ENCODE data around the gene NHLH1. TPM values are rescaled to one million over a fixed set of nuclear protein-coding genes. Genes with fewer than 3 reads are reported as not detected.

The NHLH1 gene
- total RNA-seq, 2 experiments from 2014 or later: 0.07 TPM; not detected in 1

- Mint-ChIP-seq H3K4me1 (ENCODE audit: low read depth) (peaks cover 5% of the 10 kb centered on the region), H3K9me3 (no peaks in the 10 kb centered on the region), H3K27me3 (ENCODE audit: low read depth) (no peaks in the 10 kb centered on the region), H3K27ac (no peak overlapping the region), H3K36me3 (ENCODE audit: low read depth) (peaks cover 17% of the 10 kb centered on the region), H3K4me3 (no peak overlapping the region)
- no peak for DNase-seq
- intact Hi-C loops (cut with micrococcal nuclease): no loop called here
- CTCF ChIA-PET: no interaction called here
Measured at GRCh38 chr1:160361199-160361598, 5.7 kb upstream of the NHLH1 start.

- peaks cover 5% of the 10 kb centered on the region for H3K4me1 Mint-ChIP-seq (ENCODE audit: low read depth)
- CTCF ChIA-PET: interaction anchor here (1.0 to 3.4 kb wide), 2 partner anchors 8 to 11 kb away, joined by 3 to 11 read pairs; no protein-coding TSS in a partner anchor
- H3K9me3 Mint-ChIP-seq: no peaks in the 10 kb centered on the region
- peaks cover 12% of the 10 kb centered on the region for H3K36me3 Mint-ChIP-seq (ENCODE audit: low read depth)
- DNase-seq: no peak
- peak overlapping the region; percentile 27 for H3K27ac Mint-ChIP-seq
- H3K4me3 Mint-ChIP-seq: no peak overlapping the region
- intact Hi-C loops (cut with micrococcal nuclease): no loop called here
- H3K27me3 Mint-ChIP-seq (ENCODE audit: low read depth): no peaks in the 10 kb centered on the region
Measured at GRCh38 chr1:160361814-160362167, 5.1 kb upstream of the NHLH1 start.

- Mint-ChIP-seq H3K4me1 (ENCODE audit: low read depth) (peaks cover 5% of the 10 kb centered on the region), H3K9me3 (no peaks in the 10 kb centered on the region), H3K27me3 (ENCODE audit: low read depth) (no peaks in the 10 kb centered on the region), H3K4me3 (no peak overlapping the region), H3K36me3 (ENCODE audit: low read depth) (peaks cover 9% of the 10 kb centered on the region), H3K27ac (peak overlapping the region; percentile 43)
- intact Hi-C loops (cut with micrococcal nuclease): no loop called here
- CTCF ChIA-PET: interaction anchor here (0.7 to 3.4 kb wide), 6 partner anchors 9 to 249 kb away, joined by 3 to 11 read pairs (median 4); no protein-coding TSS in a partner anchor
- no peak for DNase-seq
Measured at GRCh38 chr1:160362168-160362957, 4.5 kb upstream of the NHLH1 start.

GRCh38 chr1:160363010-160363409, 3.9 kb upstream of the NHLH1 start:
- CTCF ChIA-PET: interaction anchor here (0.7 to 3.4 kb wide), 5 partner anchors 8 to 249 kb away, joined by 3 to 11 read pairs (median 4); no protein-coding TSS in a partner anchor
- Mint-ChIP-seq H3K27me3 (ENCODE audit: low read depth) (no peaks in the 10 kb centered on the region), H3K4me1 (ENCODE audit: low read depth) (peaks cover 5% of the 10 kb centered on the region), H3K9me3 (no peaks in the 10 kb centered on the region), H3K27ac (no peak overlapping the region), H3K36me3 (ENCODE audit: low read depth) (peaks cover 7% of the 10 kb centered on the region), H3K4me3 (no peak overlapping the region)
- no peak for DNase-seq
- intact Hi-C loops (cut with micrococcal nuclease): no loop called here

GRCh38 chr1:160363951-160364735, 2.7 kb upstream of the NHLH1 start:
- H3K27ac Mint-ChIP-seq: no peak overlapping the region
- no peak for DNase-seq
- no peaks in the 10 kb centered on the region for H3K36me3 Mint-ChIP-seq (ENCODE audit: low read depth)
- H3K4me3 Mint-ChIP-seq: no peak overlapping the region
- peaks cover 5% of the 10 kb centered on the region for H3K4me1 Mint-ChIP-seq (ENCODE audit: low read depth)
- intact Hi-C loops (cut with micrococcal nuclease): no loop called here
- no peaks in the 10 kb centered on the region for H3K27me3 Mint-ChIP-seq (ENCODE audit: low read depth)
- H3K9me3 Mint-ChIP-seq: no peaks in the 10 kb centered on the region
- CTCF ChIA-PET: interaction anchor here (0.6 to 3.4 kb wide), 7 partner anchors 11 to 243 kb away, joined by 3 to 11 read pairs (median 3); no protein-coding TSS in a partner anchor

GRCh38 chr1:160365325-160365724, 1.5 kb upstream of the NHLH1 start:
- Mint-ChIP-seq H3K4me3 (no peak overlapping the region), H3K4me1 (ENCODE audit: low read depth) (peaks cover 5% of the 10 kb centered on the region), H3K36me3 (ENCODE audit: low read depth) (no peaks in the 10 kb centered on the region), H3K9me3 (no peaks in the 10 kb centered on the region), H3K27me3 (ENCODE audit: low read depth) (no peaks in the 10 kb centered on the region), H3K27ac (no peak overlapping the region)
- intact Hi-C loops (cut with micrococcal nuclease): no loop called here
- CTCF ChIA-PET: interaction anchor here (0.7 to 0.9 kb wide), 2 partner anchors 11 to 73 kb away, joined by 3 read pairs; no protein-coding TSS in a partner anchor
- no peak for DNase-seq

- Mint-ChIP-seq H3K36me3 (ENCODE audit: low read depth) (no peaks in the 10 kb centered on the region), H3K4me1 (ENCODE audit: low read depth) (no peaks in the 10 kb centered on the region), H3K4me3 (no peak overlapping the region), H3K27me3 (ENCODE audit: low read depth) (no peaks in the 10 kb centered on the region), H3K9me3 (no peaks in the 10 kb centered on the region), H3K27ac (no peak overlapping the region)
- DNase-seq: no peak
- CTCF ChIA-PET: interaction anchor here (1.4 to 1.5 kb wide), 2 partner anchors 9 to 13 kb away, joined by 3 to 9 read pairs; no protein-coding TSS in a partner anchor
- intact Hi-C loops (cut with micrococcal nuclease): no loop called here
Measured at GRCh38 chr1:160367516-160367900, 637 bp downstream of the NHLH1 start.

- Mint-ChIP-seq H3K4me1 (ENCODE audit: low read depth) (no peaks in the 10 kb centered on the region), H3K27me3 (ENCODE audit: low read depth) (no peaks in the 10 kb centered on the region), H3K4me3 (no peak overlapping the region), H3K36me3 (ENCODE audit: low read depth) (no peaks in the 10 kb centered on the region), H3K9me3 (no peaks in the 10 kb centered on the region), H3K27ac (no peak overlapping the region)
- CTCF ChIA-PET: interaction anchor here (1.5 kb wide), 1 partner anchor 8 kb away, joined by 9 read pairs; no protein-coding TSS in a partner anchor
- DNase-seq: no peak
- intact Hi-C loops (cut with micrococcal nuclease): no loop called here
Measured at GRCh38 chr1:160367934-160368923, 1.4 kb downstream of the NHLH1 start.

GRCh38 chr1:160369087-160369486, 2.2 kb downstream of the NHLH1 start:
- Mint-ChIP-seq H3K4me3 (no peak overlapping the region), H3K27me3 (ENCODE audit: low read depth) (no peaks in the 10 kb centered on the region), H3K27ac (no peak overlapping the region), H3K4me1 (ENCODE audit: low read depth) (no peaks in the 10 kb centered on the region), H3K36me3 (ENCODE audit: low read depth) (no peaks in the 10 kb centered on the region), H3K9me3 (no peaks in the 10 kb centered on the region)
- intact Hi-C loops (cut with micrococcal nuclease): no loop called here
- CTCF ChIA-PET: no interaction called here
- no peak for DNase-seq

GRCh38 chr1:160370561-160371345, 3.9 kb downstream of the NHLH1 start:
- peaks cover 4% of the 10 kb centered on the region for H3K4me1 Mint-ChIP-seq (ENCODE audit: low read depth)
- no peak overlapping the region for H3K4me3 Mint-ChIP-seq
- no peaks in the 10 kb centered on the region for H3K9me3 Mint-ChIP-seq
- H3K36me3 Mint-ChIP-seq (ENCODE audit: low read depth): no peaks in the 10 kb centered on the region
- no peaks in the 10 kb centered on the region for H3K27me3 Mint-ChIP-seq (ENCODE audit: low read depth)
- DNase-seq: no peak
- CTCF ChIA-PET: interaction anchor here (1.4 kb wide), 2 partner anchors 8 to 19 kb away, joined by 4 to 5 read pairs; no protein-coding TSS in a partner anchor
- no peak overlapping the region for H3K27ac Mint-ChIP-seq
- intact Hi-C loops (cut with micrococcal nuclease): no loop called here

- Mint-ChIP-seq H3K4me1 (ENCODE audit: low read depth) (peaks cover 9% of the 10 kb centered on the region), H3K4me3 (no peak overlapping the region), H3K36me3 (ENCODE audit: low read depth) (no peaks in the 10 kb centered on the region), H3K27ac (no peak overlapping the region), H3K27me3 (ENCODE audit: low read depth) (no peaks in the 10 kb centered on the region), H3K9me3 (no peaks in the 10 kb centered on the region)
- CTCF ChIA-PET: interaction anchor here (1.4 kb wide), 2 partner anchors 8 to 20 kb away, joined by 4 to 5 read pairs; no protein-coding TSS in a partner anchor
- intact Hi-C loops (cut with micrococcal nuclease): no loop called here
- DNase-seq: no peak
Measured at GRCh38 chr1:160371346-160371631, 4.4 kb downstream of the NHLH1 start.

All from activated naive CD4-positive, alpha-beta T cell treated with anti-CD3 and anti-CD28 coated beads for 36 hours (primary cell).